Measurements from ENCODE around the gene IDH3G. TPM values are rescaled to one million over a fixed set of nuclear protein-coding genes. Genes with fewer than 3 reads are reported as not detected.

The IDH3G gene
- total RNA-seq, 1 donor from 2014 or later, result 40.3 TPM

GRCh38 chrX:153792368-153792767, 1.8 kb downstream of the IDH3G start:
- TF ChIP-seq CTCF (IDR thresholded peaks at IDR 0.05) (no peak), EZH2 (IDR thresholded peaks at IDR 0.05) (no peak), EZH2phosphoT487 (IDR thresholded peaks at IDR 0.05) (no peak)
- no peak overlapping the region for H2AFZ ChIP-seq (replicated peaks)
- H3K4me1 ChIP-seq, result peaks cover 3% of the 10 kb centered on the region
- Mint-ChIP-seq H3K4me1 (peaks cover 13% of the 10 kb centered on the region), H3K36me3 (no peaks in the 10 kb centered on the region), H3K9me3 (peaks cover 29% of the 10 kb centered on the region), H3K4me3 (no peak overlapping the region), H3K27me3 (ENCODE audit: insufficient read depth, low read depth) (no peaks in the 10 kb centered on the region), H3K27ac (no peak overlapping the region)
- H4K20me1 ChIP-seq (ENCODE audit: low read depth), result no peaks in the 10 kb centered on the region
- H3K9me3 ChIP-seq (ENCODE audit: low read depth), result no peaks in the 10 kb centered on the region
- no peaks in the 10 kb centered on the region for H3F3A ChIP-seq (ENCODE audit: low read depth)
- H3K36me3 ChIP-seq, result no peaks in the 10 kb centered on the region
- no peak overlapping the region for H3K4me2 ChIP-seq
- H3K4me3 ChIP-seq, result no peak overlapping the region
- H3K27ac ChIP-seq, result no peak overlapping the region
- H3K79me2 ChIP-seq (ENCODE audit: low read depth), result peaks cover 42% of the 10 kb centered on the region
- DNase-seq (ENCODE audit: low spot score), result no peak
- no peaks in the 10 kb centered on the region for H3K27me3 ChIP-seq
- no peak overlapping the region for H3K9ac ChIP-seq

- Histone ChIP-seq H3K27me3 (no peaks in the 10 kb centered on the region), H3K9me3 (ENCODE audit: low read depth) (no peaks in the 10 kb centered on the region), H3K4me2 (no peak overlapping the region), H2AFZ (replicated peaks) (no peak overlapping the region), H3K4me3 (no peak overlapping the region), H3K4me1 (peaks cover 3% of the 10 kb centered on the region), H4K20me1 (ENCODE audit: low read depth) (no peaks in the 10 kb centered on the region), H3K79me2 (ENCODE audit: low read depth) (peaks cover 41% of the 10 kb centered on the region), H3K9ac (no peak overlapping the region), H3K27ac (no peak overlapping the region), H3K36me3 (no peaks in the 10 kb centered on the region), H3F3A (ENCODE audit: low read depth) (no peaks in the 10 kb centered on the region)
- H3K36me3 Mint-ChIP-seq, result no peaks in the 10 kb centered on the region
- DNase-seq (ENCODE audit: low spot score), result no peak
- H3K4me3 Mint-ChIP-seq, result no peak overlapping the region
- H3K4me1 Mint-ChIP-seq, result peaks cover 12% of the 10 kb centered on the region
- no peak overlapping the region for H3K27ac Mint-ChIP-seq
- H3K27me3 Mint-ChIP-seq (ENCODE audit: insufficient read depth, low read depth), result peaks cover 5% of the 10 kb centered on the region
- no peak for TF ChIP-seq EZH2 (IDR thresholded peaks at IDR 0.05)
- TF ChIP-seq CTCF (IDR thresholded peaks at IDR 0.05), result no peak
- no peak for TF ChIP-seq EZH2phosphoT487 (IDR thresholded peaks at IDR 0.05)
- H3K9me3 Mint-ChIP-seq, result peaks cover 34% of the 10 kb centered on the region
Observed at GRCh38 chrX:153791104-153791852, 2.9 kb downstream of the IDH3G start.

- no peak overlapping the region for H3K4me3 ChIP-seq
- H3K4me1 Mint-ChIP-seq, result peaks cover 6% of the 10 kb centered on the region
- no peak overlapping the region for H3K4me2 ChIP-seq
- no peaks in the 10 kb centered on the region for H3K27me3 ChIP-seq
- H3K9me3 ChIP-seq (ENCODE audit: low read depth), result no peaks in the 10 kb centered on the region
- no peaks in the 10 kb centered on the region for H3F3A ChIP-seq (ENCODE audit: low read depth)
- peaks cover 24% of the 10 kb centered on the region for H3K79me2 ChIP-seq (ENCODE audit: low read depth)
- TF ChIP-seq EZH2phosphoT487 (IDR thresholded peaks at IDR 0.05) (no peak), EZH2 (IDR thresholded peaks at IDR 0.05) (no peak), CTCF (IDR thresholded peaks at IDR 0.05) (no peak)
- no peak overlapping the region for H3K27ac ChIP-seq
- H3K9me3 Mint-ChIP-seq, result peaks cover 29% of the 10 kb centered on the region
- no peak overlapping the region for H2AFZ ChIP-seq (replicated peaks)
- no peaks in the 10 kb centered on the region for H4K20me1 ChIP-seq (ENCODE audit: low read depth)
- H3K36me3 ChIP-seq, result no peaks in the 10 kb centered on the region
- DNase-seq (ENCODE audit: low spot score), result no peak
- no peak overlapping the region for H3K4me3 Mint-ChIP-seq
- no peak overlapping the region for H3K27ac Mint-ChIP-seq
- no peak overlapping the region for H3K9ac ChIP-seq
- H3K27me3 Mint-ChIP-seq (ENCODE audit: insufficient read depth, low read depth), result peaks cover 6% of the 10 kb centered on the region
- H3K36me3 Mint-ChIP-seq, result no peaks in the 10 kb centered on the region
- no peaks in the 10 kb centered on the region for H3K4me1 ChIP-seq
Observed at GRCh38 chrX:153789654-153790053, 4.5 kb downstream of the IDH3G start.

Measured in neural progenitor cell (in vitro differentiated cells).